ENCODE data around the gene SNX10.

SNX10 gene

DNA sequence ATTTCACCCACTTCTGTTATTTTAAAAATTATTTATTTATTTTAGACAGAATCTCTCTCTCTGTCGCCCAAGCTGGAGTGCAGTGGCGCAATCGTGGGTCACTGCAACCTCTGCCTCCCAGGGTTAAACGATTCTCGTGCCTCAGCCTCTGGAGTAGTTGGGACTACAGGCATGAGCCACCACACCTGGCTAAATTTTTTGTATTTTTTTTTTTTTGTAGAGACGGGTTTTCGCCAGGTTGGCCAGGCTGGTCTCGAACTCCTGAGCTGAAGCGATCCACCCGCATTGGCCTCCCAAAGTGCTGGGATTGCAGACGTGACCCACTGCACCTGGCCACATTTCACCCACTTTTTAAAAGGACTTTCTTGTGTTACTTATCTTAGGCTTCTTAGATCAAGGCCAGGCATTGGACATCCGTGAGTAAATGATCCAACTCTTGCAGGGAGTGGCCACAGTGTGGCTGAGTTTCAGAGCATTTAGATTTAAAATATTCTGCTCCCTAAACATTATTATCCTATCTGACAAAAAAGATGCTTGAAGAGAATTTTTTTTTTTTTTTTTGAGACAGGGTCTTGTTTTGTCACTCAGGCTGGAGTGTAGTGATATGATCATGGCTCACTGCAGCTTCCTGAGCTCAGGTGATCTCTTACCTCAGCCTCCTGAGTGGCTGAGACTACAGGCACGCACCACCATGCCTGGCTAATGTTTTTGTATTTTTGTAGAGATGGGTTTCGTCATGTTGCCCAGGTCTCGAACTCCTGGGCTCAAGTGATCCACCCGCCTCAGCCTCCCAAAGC, 14.4 kb downstream of the SNX10 start:
- no peaks in the 10 kb centered on the region for H3K27me3 ChIP-seq (ENCODE audit: control insufficient read depth, insufficient read depth, low read length)
- H3K9ac ChIP-seq (ENCODE audit: low read depth, low read length): no peak overlapping the region
- H3K36me3 ChIP-seq (ENCODE audit: control insufficient read depth, insufficient read depth, low read length): no peaks in the 10 kb centered on the region
- no peaks in the 10 kb centered on the region for H3K4me1 ChIP-seq (ENCODE audit: control insufficient read depth, insufficient read depth, low read length)
- H3K4me3 ChIP-seq (ENCODE audit: low read depth, low read length): no peak overlapping the region
- H3K9me3 ChIP-seq (ENCODE audit: control insufficient read depth, insufficient read depth, low read length): no peaks in the 10 kb centered on the region

DNA sequence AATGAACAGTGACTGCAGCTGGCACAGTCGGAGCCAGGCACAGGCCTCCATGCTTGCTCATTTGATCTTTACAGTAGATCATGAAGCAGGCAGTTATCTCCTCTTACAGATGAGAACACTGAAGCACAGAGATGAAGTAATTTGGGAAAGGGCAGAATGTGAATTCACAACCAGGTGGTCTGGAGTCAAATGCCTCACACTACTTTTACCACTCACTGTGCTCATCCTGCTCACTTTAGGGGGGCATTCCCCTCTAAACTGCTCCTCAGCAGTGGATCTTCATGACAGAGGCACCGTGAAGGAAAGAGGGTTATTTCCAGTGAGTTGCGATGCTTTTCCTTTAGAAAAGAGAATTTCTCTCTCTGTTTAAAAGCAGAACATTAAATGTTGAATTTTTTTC, 15.1 kb downstream of the SNX10 start:
- Histone ChIP-seq H3K4me1 (ENCODE audit: control insufficient read depth, insufficient read depth, low read length) (no peaks in the 10 kb centered on the region), H3K9me3 (ENCODE audit: control insufficient read depth, insufficient read depth, low read length) (no peaks in the 10 kb centered on the region), H3K4me3 (ENCODE audit: low read depth, low read length) (no peak overlapping the region), H3K9ac (ENCODE audit: low read depth, low read length) (no peak overlapping the region), H3K36me3 (ENCODE audit: control insufficient read depth, insufficient read depth, low read length) (no peaks in the 10 kb centered on the region), H3K27me3 (ENCODE audit: control insufficient read depth, insufficient read depth, low read length) (no peaks in the 10 kb centered on the region)

DNA sequence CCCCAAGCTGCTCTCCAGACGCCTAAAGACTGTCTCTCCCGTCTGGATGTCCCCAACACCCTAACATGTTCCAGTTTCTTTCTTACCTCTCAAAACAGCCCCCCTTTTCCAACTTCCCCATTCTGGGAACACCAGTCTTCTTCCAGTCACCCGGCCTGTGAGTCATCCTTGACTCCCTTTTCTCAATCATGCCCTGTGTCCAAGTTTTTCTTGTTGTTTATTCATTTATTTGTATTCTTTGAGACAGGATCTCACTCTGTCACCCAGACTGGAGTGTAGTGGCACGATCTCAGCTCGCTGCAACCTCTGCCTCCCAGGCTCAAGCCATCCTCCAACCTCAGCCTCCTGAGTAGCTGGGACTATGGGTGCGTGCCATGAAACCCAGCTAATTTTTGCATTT, 15.6 kb downstream of the SNX10 start:
- H3K9me3 ChIP-seq (ENCODE audit: control insufficient read depth, insufficient read depth, low read length): no peaks in the 10 kb centered on the region
- no peaks in the 10 kb centered on the region for H3K4me1 ChIP-seq (ENCODE audit: control insufficient read depth, insufficient read depth, low read length)
- no peak overlapping the region for H3K9ac ChIP-seq (ENCODE audit: low read depth, low read length)

DNA sequence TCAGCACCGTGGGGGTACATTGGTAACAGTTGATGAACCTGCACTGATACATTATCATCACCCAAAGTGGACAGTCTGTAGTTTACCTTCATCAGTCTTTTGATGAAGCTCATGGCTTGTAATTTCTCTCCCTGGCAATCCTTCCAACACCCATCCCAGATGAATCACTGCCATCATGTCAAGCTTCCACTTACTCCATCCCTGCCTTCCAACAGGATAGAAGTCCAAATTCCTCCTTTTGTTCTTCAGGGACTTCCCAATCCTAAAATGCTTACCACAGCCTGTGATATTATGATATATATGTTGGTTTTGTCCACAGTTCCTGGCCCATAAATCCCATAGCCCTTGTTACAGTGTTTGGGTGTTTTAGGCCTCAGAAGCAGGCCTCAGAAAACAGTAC, 16.1 kb downstream of the SNX10 start:
- no peak overlapping the region for H3K4me3 ChIP-seq (ENCODE audit: low read depth, low read length)
- H3K36me3 ChIP-seq (ENCODE audit: control insufficient read depth, insufficient read depth, low read length): no peaks in the 10 kb centered on the region
- H3K27me3 ChIP-seq (ENCODE audit: control insufficient read depth, insufficient read depth, low read length): no peaks in the 10 kb centered on the region
- H3K4me1 ChIP-seq (ENCODE audit: control insufficient read depth, insufficient read depth, low read length): no peaks in the 10 kb centered on the region
- no peaks in the 10 kb centered on the region for H3K9me3 ChIP-seq (ENCODE audit: control insufficient read depth, insufficient read depth, low read length)
- H3K9ac ChIP-seq (ENCODE audit: low read depth, low read length): no peak overlapping the region

More for the DNA sequence above, 15.6 kb downstream of the SNX10 start:
- H3K27me3 ChIP-seq (ENCODE audit: control insufficient read depth, insufficient read depth, low read length): no peaks in the 10 kb centered on the region
- no peaks in the 10 kb centered on the region for H3K36me3 ChIP-seq (ENCODE audit: control insufficient read depth, insufficient read depth, low read length)
- no peak overlapping the region for H3K4me3 ChIP-seq (ENCODE audit: low read depth, low read length)

DNA sequence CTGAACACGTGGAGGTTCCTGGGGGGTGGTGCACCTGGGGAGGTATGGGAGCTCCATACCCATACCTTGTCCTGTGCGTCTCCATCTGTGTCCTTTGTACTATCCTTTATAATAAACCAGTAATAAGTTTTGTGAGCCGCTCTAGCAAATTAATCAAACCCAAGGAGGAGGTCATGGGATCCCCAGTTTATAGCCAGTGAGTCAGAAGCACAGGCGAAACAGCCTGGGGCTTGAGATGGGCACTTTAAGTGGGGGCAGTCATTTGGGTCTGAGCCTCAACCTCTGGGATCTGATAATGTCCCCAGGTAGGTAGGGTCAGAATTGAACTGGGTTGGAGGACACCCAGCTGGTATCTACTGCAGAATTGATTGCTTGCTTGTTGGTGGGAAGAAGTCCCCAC, 16.9 kb downstream of the SNX10 start:
- Histone ChIP-seq H3K9ac (ENCODE audit: low read depth, low read length) (no peak overlapping the region), H3K4me3 (ENCODE audit: low read depth, low read length) (no peak overlapping the region), H3K4me1 (ENCODE audit: control insufficient read depth, insufficient read depth, low read length) (no peaks in the 10 kb centered on the region), H3K36me3 (ENCODE audit: control insufficient read depth, insufficient read depth, low read length) (no peaks in the 10 kb centered on the region), H3K27me3 (ENCODE audit: control insufficient read depth, insufficient read depth, low read length) (no peaks in the 10 kb centered on the region), H3K9me3 (ENCODE audit: control insufficient read depth, insufficient read depth, low read length) (no peaks in the 10 kb centered on the region)

DNA sequence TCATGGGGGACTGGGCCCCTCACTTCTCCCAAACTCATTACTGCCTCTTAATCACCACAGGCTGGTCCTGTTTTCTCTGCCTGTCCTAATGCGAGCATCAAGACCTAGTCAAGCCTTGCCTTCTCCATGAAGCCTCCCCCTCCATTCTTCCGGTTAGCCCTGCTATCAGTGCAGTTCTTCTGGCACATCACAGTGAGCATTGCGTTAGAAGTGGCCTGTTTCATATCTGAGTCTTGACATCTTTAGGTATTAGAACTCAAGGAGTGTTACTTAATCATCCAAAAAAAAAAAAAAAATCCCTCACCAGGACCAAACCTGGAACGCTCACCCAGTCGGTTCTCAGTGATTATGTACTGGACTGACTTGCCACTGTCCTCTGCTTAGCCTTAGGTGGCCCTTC, 17.4 kb downstream of the SNX10 start:
- Histone ChIP-seq H3K4me1 (ENCODE audit: control insufficient read depth, insufficient read depth, low read length) (no peaks in the 10 kb centered on the region), H3K9me3 (ENCODE audit: control insufficient read depth, insufficient read depth, low read length) (no peaks in the 10 kb centered on the region), H3K9ac (ENCODE audit: low read depth, low read length) (no peak overlapping the region), H3K4me3 (ENCODE audit: low read depth, low read length) (no peak overlapping the region), H3K27me3 (ENCODE audit: control insufficient read depth, insufficient read depth, low read length) (no peaks in the 10 kb centered on the region), H3K36me3 (ENCODE audit: control insufficient read depth, insufficient read depth, low read length) (no peaks in the 10 kb centered on the region)

DNA sequence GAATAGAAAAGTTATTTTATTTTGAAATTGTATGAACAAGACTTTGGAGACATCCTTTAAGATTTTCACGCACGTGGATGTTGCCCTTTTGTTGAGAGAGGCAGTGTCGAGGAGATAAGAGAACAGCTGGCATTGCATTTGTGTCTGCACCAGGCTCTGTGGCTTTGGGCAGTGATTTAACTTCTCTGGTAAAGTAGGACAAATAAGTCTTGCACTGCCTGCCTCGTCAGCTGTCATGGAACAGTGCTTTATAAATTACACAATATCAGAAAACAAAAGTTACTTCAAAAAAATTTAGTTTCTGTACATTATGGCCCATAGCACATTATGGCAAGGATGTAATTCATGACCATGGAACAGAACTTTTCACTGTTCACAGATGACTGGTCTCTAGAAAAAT, 20.1 kb downstream of the SNX10 start:
- Histone ChIP-seq H3K9ac (ENCODE audit: low read depth, low read length) (no peak overlapping the region), H3K4me1 (ENCODE audit: control insufficient read depth, insufficient read depth, low read length) (no peaks in the 10 kb centered on the region), H3K4me3 (ENCODE audit: low read depth, low read length) (no peak overlapping the region), H3K9me3 (ENCODE audit: control insufficient read depth, insufficient read depth, low read length) (no peaks in the 10 kb centered on the region), H3K36me3 (ENCODE audit: control insufficient read depth, insufficient read depth, low read length) (no peaks in the 10 kb centered on the region), H3K27me3 (ENCODE audit: control insufficient read depth, insufficient read depth, low read length) (no peaks in the 10 kb centered on the region)

DNA sequence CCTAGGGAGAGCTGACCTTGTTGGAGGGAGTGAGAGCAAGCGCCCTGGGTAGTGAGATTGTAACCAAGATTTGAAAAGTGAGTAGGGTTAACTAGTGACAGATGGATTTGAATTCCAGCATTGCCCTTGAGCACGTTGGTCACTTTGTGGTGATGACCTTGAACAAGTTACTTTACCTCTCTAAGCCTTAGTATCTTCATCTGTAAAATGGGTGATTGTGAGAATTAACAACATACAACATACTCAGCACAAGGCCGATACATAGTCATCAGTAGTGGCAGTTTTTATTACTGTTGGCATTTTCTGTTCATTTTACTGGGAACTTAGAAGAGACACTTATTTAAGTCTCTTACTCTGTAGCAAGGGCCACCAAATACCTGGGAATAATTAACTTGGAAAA, 25.5 kb downstream of the SNX10 start:
- Histone ChIP-seq H3K9me3 (ENCODE audit: control insufficient read depth, insufficient read depth, low read length) (no peaks in the 10 kb centered on the region), H3K36me3 (ENCODE audit: control insufficient read depth, insufficient read depth, low read length) (no peaks in the 10 kb centered on the region), H3K4me3 (ENCODE audit: low read depth, low read length) (no peak overlapping the region), H3K4me1 (ENCODE audit: control insufficient read depth, insufficient read depth, low read length) (no peaks in the 10 kb centered on the region), H3K27me3 (ENCODE audit: control insufficient read depth, insufficient read depth, low read length) (no peaks in the 10 kb centered on the region), H3K9ac (ENCODE audit: low read depth, low read length) (no peak overlapping the region)

DNA sequence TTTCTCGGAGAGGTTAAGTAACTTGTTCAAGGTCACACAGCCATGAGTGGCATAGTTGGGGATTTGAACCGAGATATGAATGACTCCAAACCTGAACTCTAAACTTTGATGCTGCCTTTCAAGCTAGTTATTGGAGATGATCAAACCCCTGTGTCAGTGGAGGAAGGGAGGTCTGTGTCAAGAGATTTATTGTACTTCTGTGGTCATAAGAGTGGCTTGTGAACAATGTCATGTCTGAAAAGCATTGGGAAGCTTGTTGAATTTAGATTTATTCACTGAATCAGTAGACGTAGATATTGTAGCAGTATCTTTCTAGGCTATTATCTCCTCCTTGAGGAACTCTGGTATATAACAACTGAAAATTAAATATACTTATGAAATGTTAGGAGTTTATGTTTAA, 27.3 kb downstream of the SNX10 start:
- H3K27me3 ChIP-seq (ENCODE audit: control insufficient read depth, insufficient read depth, low read length): no peaks in the 10 kb centered on the region
- no peaks in the 10 kb centered on the region for H3K9me3 ChIP-seq (ENCODE audit: control insufficient read depth, insufficient read depth, low read length)
- no peak overlapping the region for H3K9ac ChIP-seq (ENCODE audit: low read depth, low read length)
- no peaks in the 10 kb centered on the region for H3K4me1 ChIP-seq (ENCODE audit: control insufficient read depth, insufficient read depth, low read length)
- H3K4me3 ChIP-seq (ENCODE audit: low read depth, low read length): no peak overlapping the region
- no peaks in the 10 kb centered on the region for H3K36me3 ChIP-seq (ENCODE audit: control insufficient read depth, insufficient read depth, low read length)

DNA sequence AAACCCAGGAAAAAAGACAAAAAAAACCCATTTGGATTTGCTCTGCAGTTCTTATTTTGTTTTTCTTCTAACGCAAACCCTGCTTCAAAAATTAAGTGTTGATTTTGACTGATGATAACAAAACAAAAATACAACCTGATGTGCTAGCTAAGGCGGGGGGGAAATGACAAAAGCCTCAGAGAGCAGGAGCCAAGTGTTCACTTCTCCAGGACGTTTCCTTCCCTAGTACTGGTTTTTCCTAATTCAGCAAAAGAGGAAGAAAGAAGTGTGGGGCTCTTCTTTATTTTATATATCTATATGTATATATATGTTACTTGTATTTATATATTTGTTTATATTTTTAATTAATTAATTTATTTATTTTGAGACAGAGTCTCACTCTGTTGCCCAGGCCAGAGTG, 28.0 kb downstream of the SNX10 start:
- Histone ChIP-seq H3K9ac (ENCODE audit: low read depth, low read length) (no peak overlapping the region), H3K27me3 (ENCODE audit: control insufficient read depth, insufficient read depth, low read length) (no peaks in the 10 kb centered on the region), H3K36me3 (ENCODE audit: control insufficient read depth, insufficient read depth, low read length) (no peaks in the 10 kb centered on the region)

DNA sequence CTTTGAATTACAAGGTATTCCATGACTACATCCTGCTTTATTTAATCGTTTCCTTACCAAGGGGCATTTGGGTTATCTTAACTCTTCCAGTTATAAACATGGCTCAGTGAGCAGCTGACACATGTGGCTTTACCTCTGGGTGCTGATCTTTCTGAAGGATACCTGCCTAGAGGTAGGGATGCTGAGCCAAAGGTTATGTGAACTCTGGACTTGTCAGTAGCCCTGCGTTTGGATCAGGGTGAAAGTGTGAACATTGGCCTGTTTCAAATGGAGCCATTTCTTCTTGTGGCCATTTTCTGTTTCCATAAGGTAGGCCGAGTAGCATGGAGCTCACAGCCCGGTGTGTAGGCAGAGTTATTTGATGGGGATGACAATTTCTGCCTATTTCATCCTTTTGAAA, 29.2 kb downstream of the SNX10 start:
- no peak overlapping the region for H3K9ac ChIP-seq (ENCODE audit: low read depth, low read length)
- H3K9me3 ChIP-seq (ENCODE audit: control insufficient read depth, insufficient read depth, low read length): no peaks in the 10 kb centered on the region
- no peaks in the 10 kb centered on the region for H3K27me3 ChIP-seq (ENCODE audit: control insufficient read depth, insufficient read depth, low read length)
- H3K4me3 ChIP-seq (ENCODE audit: low read depth, low read length): no peak overlapping the region
- no peaks in the 10 kb centered on the region for H3K36me3 ChIP-seq (ENCODE audit: control insufficient read depth, insufficient read depth, low read length)
- H3K4me1 ChIP-seq (ENCODE audit: control insufficient read depth, insufficient read depth, low read length): no peaks in the 10 kb centered on the region

More for the DNA sequence above, 28.0 kb downstream of the SNX10 start:
- H3K4me1 ChIP-seq (ENCODE audit: control insufficient read depth, insufficient read depth, low read length): no peaks in the 10 kb centered on the region
- no peak overlapping the region for H3K4me3 ChIP-seq (ENCODE audit: low read depth, low read length)
- no peaks in the 10 kb centered on the region for H3K9me3 ChIP-seq (ENCODE audit: control insufficient read depth, insufficient read depth, low read length)

DNA sequence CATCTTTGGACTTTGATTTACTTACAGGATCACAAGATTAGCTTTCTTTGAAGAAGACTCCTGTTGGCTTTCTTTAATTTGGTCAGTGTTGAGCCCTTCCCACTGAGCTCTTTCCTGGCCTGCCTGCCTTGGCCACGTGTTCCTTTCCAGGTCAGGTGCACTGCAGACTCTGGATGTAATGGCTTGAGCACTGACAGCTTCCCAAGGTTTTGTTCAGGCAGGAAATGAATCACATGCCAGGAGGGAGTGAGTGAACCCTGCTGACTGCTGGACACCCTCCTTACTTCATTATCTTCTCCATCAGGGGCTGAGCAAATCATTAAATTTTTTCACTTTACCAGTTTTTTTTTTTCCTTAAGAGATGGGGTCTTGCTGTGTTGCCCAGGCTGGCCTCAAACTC, 29.8 kb downstream of the SNX10 start:
- Histone ChIP-seq H3K36me3 (ENCODE audit: control insufficient read depth, insufficient read depth, low read length) (no peaks in the 10 kb centered on the region), H3K9ac (ENCODE audit: low read depth, low read length) (no peak overlapping the region), H3K4me1 (ENCODE audit: control insufficient read depth, insufficient read depth, low read length) (no peaks in the 10 kb centered on the region), H3K4me3 (ENCODE audit: low read depth, low read length) (no peak overlapping the region), H3K27me3 (ENCODE audit: control insufficient read depth, insufficient read depth, low read length) (no peaks in the 10 kb centered on the region), H3K9me3 (ENCODE audit: control insufficient read depth, insufficient read depth, low read length) (no peaks in the 10 kb centered on the region)

All from iPS-15b (cell line).